ENCODE measurements around the gene KIF26B.
"Not testable (repeated sequence)": the region's sequence is repeated elsewhere in the genome, so short reads cannot be mapped to it uniquely, and the experiment has no call there.

Gene KIF26B

GRCh38 chr1:245701631-245702030 is 546.8 kb downstream of the KIF26B start:
- DNase-seq (ENCODE audit: low spot score), result no peak

GRCh38 chr1:245702346-245702745 is 547.6 kb downstream of the KIF26B start:
- no peak for DNase-seq (ENCODE audit: low spot score)

GRCh38 chr1:245704341-245704740 is 549.6 kb downstream of the KIF26B start:
- DNase-seq (ENCODE audit: low spot score), result no peak

- no peak for DNase-seq (ENCODE audit: low spot score)
Measured at GRCh38 chr1:245704765-245705164, 550.0 kb downstream of the KIF26B start.

GRCh38 chr1:245707941-245708340 is 553.2 kb downstream of the KIF26B start:
- DNase-seq (ENCODE audit: low spot score), result no peak

- DNase-seq (ENCODE audit: low spot score), result no peak
Measured at GRCh38 chr1:245710961-245711903, 556.4 kb downstream of the KIF26B start.

- DNase-seq (ENCODE audit: low spot score), result not testable (repeated sequence)
Measured at GRCh38 chr1:245714027-245714426, 559.2 kb downstream of the KIF26B start.

GRCh38 chr1:245715291-245715701 is 560.5 kb downstream of the KIF26B start:
- no peak for DNase-seq (ENCODE audit: low spot score)

GRCh38 chr1:245715970-245716369 is 561.2 kb downstream of the KIF26B start:
- no peak for DNase-seq (ENCODE audit: low spot score)

GRCh38 chr1:245716561-245716960 is 561.8 kb downstream of the KIF26B start:
- DNase-seq (ENCODE audit: low spot score), result no peak

GRCh38 chr1:245717611-245718010 is 562.8 kb downstream of the KIF26B start:
- DNase-seq (ENCODE audit: low spot score), result no peak

GRCh38 chr1:245718123-245718522 is 563.3 kb downstream of the KIF26B start:
- DNase-seq (ENCODE audit: low spot score), result no peak

GRCh38 chr1:245718951-245719350 is 564.2 kb downstream of the KIF26B start:
- DNase-seq (ENCODE audit: low spot score), result no peak

- DNase-seq (ENCODE audit: low spot score), result no peak
Measured at GRCh38 chr1:245721488-245721887, 566.7 kb downstream of the KIF26B start.

- DNase-seq (ENCODE audit: low spot score), result not testable (repeated sequence)
Measured at GRCh38 chr1:245728035-245728434, 573.2 kb downstream of the KIF26B start.

- DNase-seq (ENCODE audit: low spot score), result no peak
Measured at GRCh38 chr1:245730801-245731200, 576.0 kb downstream of the KIF26B start.

GRCh38 chr1:245740336-245740735 is 585.6 kb downstream of the KIF26B start:
- not testable (repeated sequence) for DNase-seq (ENCODE audit: low spot score)

GRCh38 chr1:245742896-245743295 is 588.1 kb downstream of the KIF26B start:
- DNase-seq (ENCODE audit: low spot score), result no peak

- no peak for DNase-seq (ENCODE audit: low spot score)
Measured at GRCh38 chr1:245748240-245748639, 593.5 kb downstream of the KIF26B start.

GRCh38 chr1:245748646-245749045 is 593.9 kb downstream of the KIF26B start:
- no peak for DNase-seq (ENCODE audit: low spot score)

- no peak for DNase-seq (ENCODE audit: low spot score)
Measured at GRCh38 chr1:245749053-245749452, 594.3 kb downstream of the KIF26B start.

GRCh38 chr1:245750261-245750660 is 595.5 kb downstream of the KIF26B start:
- DNase-seq (ENCODE audit: low spot score), result no peak

- no peak for DNase-seq (ENCODE audit: low spot score)
Measured at GRCh38 chr1:245751116-245751515, 596.3 kb downstream of the KIF26B start.
